Right lobe of liver (tissue), 6 donors: Measurements from ENCODE around the gene PRDM8. TPM values are rescaled to one million over a fixed set of nuclear protein-coding genes. Genes with fewer than 3 reads are reported as not detected.

ENCODE experiments used
- ATAC-seq, 4 donors: fragments of 200-7000 bp; cut with Tn5 transposase; one replicate each; pipeline ENCODE4 v1.9.1; 2020; ENCODE audit warnings: mild to moderate bottlenecking in 4 of 4, moderate library complexity in 4 of 4
- DNase-seq, 3 donors: peaks; one replicate each; pipeline ENCODE4 v3.0.0-alpha.2; 2020
- H3K27ac ChIP-seq, 3 donors: fragments of 200-600 bp; one replicate each; pipeline ENCODE4 v1.8.0; 2022
- H3K27me3 ChIP-seq, 2 donors: fragments of 200-600 bp; one replicate each; pipeline ENCODE4 v1.8.0; 2022
- H3K36me3 ChIP-seq, 4 donors: fragments of 200-600 bp; sonication (generic) in 1 of 4; one replicate each; pipeline versions ENCODE4 v1.5.1 to v1.8.0; 2017 to 2022; ENCODE audit warnings: control low read depth in 1 of 4
- H3K4me1 ChIP-seq, 4 donors: fragments of 200-600 bp; sonication (generic) in 1 of 4; one replicate each; pipeline versions ENCODE4 v1.5.1 to v1.8.0; 2017 to 2022; ENCODE audit warnings: control low read depth in 1 of 4
- H3K4me3 ChIP-seq, 3 donors: fragments of 200-600 bp; one replicate each; pipeline ENCODE4 v1.8.0; 2022
- H3K9me3 ChIP-seq, 4 donors: fragments of 200-600 bp; sonication (generic) in 1 of 4; one replicate each; pipeline versions ENCODE4 v1.5.1 to v1.8.0; 2017 to 2022; ENCODE audit warnings: control low read depth in 1 of 4
- CTCF ChIP-seq, 4 donors: fragments of 200-600 bp in 3 of 4; fragments of 450-650 bp in 1 of 4; IDR thresholded peaks; one replicate each; pipeline versions ENCODE4 v1.5.1 to v1.8.0; 2016 to 2022; ENCODE audit warnings: antibody characterized with exemption in 4 of 4, mild to moderate bottlenecking in 2 of 4
- POLR2A ChIP-seq: fragments of 450-650 bp; IDR thresholded peaks from one replicate; pipeline ENCODE4 v1.6.1; 2017; ENCODE audit warnings: antibody characterized with exemption, mild to moderate bottlenecking
- WGBS: methylation state at CpG from one replicate; pipeline ENCODE4 v1.1.6; 2018; ENCODE audit warnings: low coverage, low lambda C conversion rate; ENCODE audit not compliant: insufficient coverage; ENCODE audit errors: missing lambda C conversion rate; 5-methylcytosine and 5-hydroxymethylcytosine counted together
- intact Hi-C, 2 donors: fragments of 100-400 bp; cut with DNase I; formaldehyde crosslinking; loops; one replicate each; pipeline versions ENCODE4 v1.11.2 to v1.14.1; 2022
- total RNA-seq, 6 experiments: library from RNA; depleted of rRNA in 2 of 6; stranded (reverse); fragments of >200 nt in 2 of 6; fragmentation: NEBNext Ultra II Directional in 3 of 6; extraction: Animal tissue kit (Norgen Biotek cat#: 25700) in 3 of 6; gene quantifications; one replicate each; pipeline versions ENCODE4 v1.1.0 to v1.2.4, GENCODE V29; 2016 to 2023
- donor health status: DM: no; HTN: yes; CAD: no.
- donor health status: DM: no; HTN: no; CAD: no.
- donor health status: DM: no; HTN: no; CAD: no.
- donor health status: DM: no; HTN: yes; CAD: no.
- donor health status: DM: no; HTN: yes; CAD: no.

PRDM8 gene
- total RNA-seq, 6 experiments from 2014 or later = 0.07 to 0.37 (median 0.12) TPM; not detected in 1

DNA sequence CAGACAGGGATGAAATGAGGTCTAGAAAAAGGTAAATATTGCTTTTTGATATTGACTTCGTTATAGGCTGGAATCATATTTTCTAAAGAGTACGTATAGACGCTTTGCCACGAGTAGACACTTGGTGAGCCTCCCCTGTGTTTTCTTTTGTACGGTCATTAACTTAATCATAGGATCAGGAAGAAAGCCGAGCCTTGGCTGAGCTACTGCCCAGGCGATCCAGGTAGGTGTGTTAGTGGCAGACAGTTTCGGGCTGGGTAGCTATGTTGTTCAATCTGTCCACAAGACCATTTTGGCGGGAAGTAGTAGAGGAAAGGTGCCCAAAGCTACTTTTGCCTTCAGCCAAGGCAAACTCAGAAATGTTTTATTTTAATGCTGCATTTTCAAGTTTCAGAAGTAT is 8.8 kb downstream of the PRDM8 start:
- Histone ChIP-seq H3K4me1 (peaks cover 0 to 3% (median 0%) of the 10 kb centered on the region in 4 donors), H3K36me3 (no peaks in the 10 kb centered on the region), H3K27ac (no peak overlapping the region), H3K27me3 (peaks cover 0 to 6% of the 10 kb centered on the region in 2 donors), H3K9me3 (no peaks in the 10 kb centered on the region), H3K4me3 (no peak overlapping the region)
- TF ChIP-seq POLR2A (no peak), CTCF (IDR thresholded peaks at IDR 0.05) (no peak)
- DNase-seq = no peak
- WGBS = 80% methylated on average over 8 of the region's 9 CpGs
- ATAC-seq = no peak
- intact Hi-C loops = no loop called here

DNA sequence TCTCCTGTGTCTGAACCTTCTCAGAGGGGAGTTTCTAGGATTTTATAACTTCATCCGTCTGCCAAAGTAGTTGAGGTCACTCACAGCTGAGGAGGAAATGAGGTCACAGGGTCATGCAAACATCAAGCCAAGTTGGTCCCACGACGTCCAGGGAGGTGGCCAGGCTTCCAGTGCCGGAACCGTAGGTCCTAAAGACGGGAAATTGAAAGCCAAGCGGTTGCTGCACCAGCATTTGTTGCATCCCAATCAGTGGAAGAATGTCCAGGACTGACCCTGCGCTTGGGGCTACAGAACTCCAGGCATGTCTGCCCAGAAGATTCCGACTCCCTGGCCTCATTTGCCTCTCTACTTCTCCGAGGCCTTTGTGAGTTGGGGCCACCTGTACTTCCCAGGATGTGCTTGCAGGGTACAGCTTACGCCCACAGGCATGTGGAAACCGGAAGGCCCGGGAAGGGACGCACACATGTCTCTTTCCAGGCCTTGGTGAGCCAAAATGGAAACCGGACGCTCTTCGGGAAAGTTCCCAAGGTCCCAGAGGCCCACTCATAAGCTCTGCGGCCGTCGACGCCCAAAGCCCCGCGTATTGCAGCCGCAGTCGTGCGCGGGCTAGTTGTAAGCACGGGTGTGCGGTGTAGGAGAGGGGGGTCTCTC is 9.3 kb downstream of the PRDM8 start:
- Histone ChIP-seq H3K27me3 (peaks cover 0 to 6% of the 10 kb centered on the region in 2 donors), H3K36me3 (no peaks in the 10 kb centered on the region), H3K4me1 (no peaks in the 10 kb centered on the region), H3K27ac (no peak overlapping the region), H3K4me3 (no peak overlapping the region), H3K9me3 (no peaks in the 10 kb centered on the region)
- intact Hi-C loops = no loop called here
- no peak for TF ChIP-seq CTCF (IDR thresholded peaks at IDR 0.05)
- no peak for TF ChIP-seq POLR2A
- ATAC-seq = no peak
- peak in 1 of 3 donors; percentile 27 for DNase-seq
- WGBS = 37% methylated on average over 11 of the region's 29 CpGs

GRCh38 chr4:80207172-80207583 is 9.9 kb downstream of the PRDM8 start:
- Histone ChIP-seq H3K9me3 (no peaks in the 10 kb centered on the region), H3K27me3 (peaks cover 0 to 6% of the 10 kb centered on the region in 2 donors), H3K27ac (no peak overlapping the region), H3K4me1 (no peaks in the 10 kb centered on the region), H3K4me3 (no peak overlapping the region), H3K36me3 (no peaks in the 10 kb centered on the region)
- intact Hi-C loops = no loop called here
- peak in 1 of 3 donors; percentile 39 for DNase-seq
- WGBS = 17% methylated on average over 22 of the region's 27 CpGs
- TF ChIP-seq CTCF (IDR thresholded peaks at IDR 0.05) (no peak), POLR2A (no peak)
- ATAC-seq = peak; percentile 31 to 49 (median 36)

DNA sequence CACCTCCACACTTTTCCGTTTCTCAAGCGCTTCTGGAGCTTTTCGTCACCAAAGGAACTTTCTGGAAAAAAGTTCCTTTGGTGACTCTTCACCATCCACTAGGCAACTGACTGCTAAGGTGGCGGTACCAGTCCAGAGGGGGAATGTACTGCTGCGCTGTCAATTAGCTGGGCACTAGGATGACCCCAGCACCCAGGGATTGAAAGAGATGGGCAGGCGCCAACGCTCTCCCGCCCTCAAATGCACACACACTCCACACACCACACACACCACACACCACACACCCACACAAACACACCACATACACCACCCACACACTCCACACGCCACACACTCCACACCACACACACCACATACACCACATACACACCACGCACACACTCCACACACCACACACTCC is 10.4 kb downstream of the PRDM8 start:
- Histone ChIP-seq H3K4me3 (no peak overlapping the region), H3K9me3 (no peaks in the 10 kb centered on the region), H3K36me3 (no peaks in the 10 kb centered on the region), H3K27me3 (peaks cover 0 to 6% of the 10 kb centered on the region in 2 donors), H3K4me1 (no peaks in the 10 kb centered on the region), H3K27ac (no peak overlapping the region)
- intact Hi-C loops = no loop called here
- WGBS = 49% methylated on average over 8 of the region's 10 CpGs
- DNase-seq = no peak
- ATAC-seq = no peak
- no peak for TF ChIP-seq POLR2A
- no peak for TF ChIP-seq CTCF (IDR thresholded peaks at IDR 0.05)
